Subcutaneous abdominal adipose tissue (tissue), 5 donors: ENCODE results near the gene INCENP.

Experiments
- H3K27ac ChIP-seq: one replicate; pipeline ENCODE4 v1.7.0; 2013; ENCODE audit warnings: low read depth, mild to moderate bottlenecking, inconsistent platforms, low read length, moderate library complexity
- H3K27me3 ChIP-seq, 5 donors: one replicate each; pipeline ENCODE4 v1.7.0; 2013; ENCODE audit warnings: low read length in 5 of 5, inconsistent platforms in 1 of 5; ENCODE audit not compliant: control insufficient read depth in 5 of 5, insufficient read depth in 4 of 5
- H3K36me3 ChIP-seq, 5 donors: one replicate each; pipeline ENCODE4 v1.7.0; 2013; ENCODE audit warnings: low read length in 5 of 5; ENCODE audit not compliant: control insufficient read depth in 5 of 5, insufficient read depth in 5 of 5
- H3K4me1 ChIP-seq, 5 donors: one replicate each; pipeline ENCODE4 v1.7.0; 2013; ENCODE audit warnings: low read length in 5 of 5, mild to moderate bottlenecking in 3 of 5, moderate library complexity in 1 of 5; ENCODE audit not compliant: control insufficient read depth in 5 of 5, insufficient read depth in 5 of 5
- H3K4me3 ChIP-seq, 5 donors: one replicate each; pipeline ENCODE4 v1.7.0; 2013; ENCODE audit warnings: low read length in 5 of 5, low read depth in 1 of 5
- H3K9ac ChIP-seq, 5 donors: one replicate each; pipeline ENCODE4 v1.7.0; 2013; ENCODE audit warnings: low read length in 5 of 5, mild to moderate bottlenecking in 4 of 5, moderate library complexity in 3 of 5
- H3K9me3 ChIP-seq, 5 donors: one replicate each; pipeline ENCODE4 v1.7.0; 2013; ENCODE audit warnings: low read length in 5 of 5; ENCODE audit not compliant: control insufficient read depth in 5 of 5
- donor health status: healthy.
- donor health status: healthy.
- donor health status: healthy.
- donor health status: healthy.
- donor health status: healthy.

Gene INCENP

GRCh38 chr11:62148271-62148980 is 24.6 kb downstream of the INCENP start:
- H3K27ac ChIP-seq, result no peak overlapping the region
- H3K27me3 ChIP-seq, result no peaks in the 10 kb centered on the region
- H3K4me1 ChIP-seq, result peaks cover 0 to 14% (median 9%) of the 10 kb centered on the region in 5 donors
- H3K36me3 ChIP-seq, result peaks cover 4 to 90% (median 69%) of the 10 kb centered on the region in 5 donors
- no peaks in the 10 kb centered on the region for H3K9me3 ChIP-seq
- H3K9ac ChIP-seq, result no peak overlapping the region
- no peak overlapping the region for H3K4me3 ChIP-seq

- Histone ChIP-seq H3K9ac (no peak overlapping the region), H3K27ac (no peak overlapping the region), H3K4me1 (peaks cover 0 to 14% (median 7%) of the 10 kb centered on the region in 5 donors), H3K4me3 (no peak overlapping the region), H3K27me3 (no peaks in the 10 kb centered on the region), H3K9me3 (no peaks in the 10 kb centered on the region), H3K36me3 (peaks cover 4 to 75% (median 62%) of the 10 kb centered on the region in 5 donors)
These were observed 26.4 kb downstream of the INCENP start for GRCh38 chr11:62149986-62150886.

GRCh38 chr11:62150887-62151736 is 27.3 kb downstream of the INCENP start:
- Histone ChIP-seq H3K9me3 (no peaks in the 10 kb centered on the region), H3K36me3 (peaks cover 4 to 66% (median 53%) of the 10 kb centered on the region in 5 donors), H3K27ac (no peak overlapping the region), H3K4me1 (peaks cover 0 to 14% (median 7%) of the 10 kb centered on the region in 5 donors), H3K27me3 (no peaks in the 10 kb centered on the region), H3K4me3 (no peak overlapping the region), H3K9ac (no peak overlapping the region)

- no peaks in the 10 kb centered on the region for H3K27me3 ChIP-seq
- H3K4me3 ChIP-seq, result no peak overlapping the region
- H3K9me3 ChIP-seq, result no peaks in the 10 kb centered on the region
- H3K27ac ChIP-seq, result no peak overlapping the region
- peaks cover 0 to 14% (median 7%) of the 10 kb centered on the region in 5 donors for H3K4me1 ChIP-seq
- H3K9ac ChIP-seq, result no peak overlapping the region
- H3K36me3 ChIP-seq, result peaks cover 4 to 60% (median 49%) of the 10 kb centered on the region in 5 donors
These were observed 27.9 kb downstream of the INCENP start for GRCh38 chr11:62151737-62152102.

- Histone ChIP-seq H3K9me3 (no peaks in the 10 kb centered on the region), H3K9ac (no peak overlapping the region), H3K36me3 (peaks cover 4 to 53% (median 41%) of the 10 kb centered on the region in 5 donors), H3K4me3 (no peak overlapping the region), H3K27me3 (no peaks in the 10 kb centered on the region), H3K27ac (no peak overlapping the region), H3K4me1 (peaks cover 0 to 14% (median 7%) of the 10 kb centered on the region in 5 donors)
These were observed 28.7 kb downstream of the INCENP start for GRCh38 chr11:62152245-62153086.

GRCh38 chr11:62153087-62153395 is 29.2 kb downstream of the INCENP start:
- Histone ChIP-seq H3K27me3 (no peaks in the 10 kb centered on the region), H3K27ac (no peak overlapping the region), H3K36me3 (peaks cover 4 to 47% (median 36%) of the 10 kb centered on the region in 5 donors), H3K9me3 (no peaks in the 10 kb centered on the region), H3K4me1 (peaks cover 0 to 14% (median 7%) of the 10 kb centered on the region in 5 donors), H3K4me3 (no peak overlapping the region), H3K9ac (no peak overlapping the region)

GRCh38 chr11:62153617-62154016 is 29.8 kb downstream of the INCENP start:
- H3K27ac ChIP-seq, result no peak overlapping the region
- no peaks in the 10 kb centered on the region for H3K9me3 ChIP-seq
- H3K9ac ChIP-seq, result no peak overlapping the region
- no peaks in the 10 kb centered on the region for H3K27me3 ChIP-seq
- peaks cover 0 to 14% (median 7%) of the 10 kb centered on the region in 5 donors for H3K4me1 ChIP-seq
- H3K36me3 ChIP-seq, result peaks cover 4 to 41% (median 34%) of the 10 kb centered on the region in 5 donors
- H3K4me3 ChIP-seq, result no peak overlapping the region

- peaks cover 0 to 3% (median under 1%) of the 10 kb centered on the region in 5 donors for H3K36me3 ChIP-seq
- no peak overlapping the region for H3K9ac ChIP-seq
- H3K9me3 ChIP-seq, result peaks cover 0 to 2% (median 0%) of the 10 kb centered on the region in 5 donors
- H3K4me3 ChIP-seq, result no peak overlapping the region
- no peaks in the 10 kb centered on the region for H3K27me3 ChIP-seq
- H3K27ac ChIP-seq, result no peak overlapping the region
- H3K4me1 ChIP-seq, result peaks cover 0 to 8% (median 3%) of the 10 kb centered on the region in 5 donors
These were observed 33.8 kb downstream of the INCENP start for GRCh38 chr11:62157603-62158002.

- Histone ChIP-seq H3K36me3 (no peaks in the 10 kb centered on the region), H3K9ac (no peak overlapping the region), H3K9me3 (no peaks in the 10 kb centered on the region), H3K4me3 (no peak overlapping the region), H3K27ac (no peak overlapping the region), H3K4me1 (peaks cover 0 to 7% (median 0%) of the 10 kb centered on the region in 5 donors), H3K27me3 (peaks cover 0 to 10% (median 0%) of the 10 kb centered on the region in 5 donors)
These were observed 42.6 kb downstream of the INCENP start for GRCh38 chr11:62166371-62166770.
